GM12892 (cell line): ENCODE measurements around the gene MAGED1.

Experiments used
- POLR2A ChIP-seq: IDR thresholded peaks from 2 replicates; pipeline ENCODE4 v1.6.1; 2011; ENCODE audit warnings: low read depth, low read length, control low read depth
- POLR2AphosphoS5 ChIP-seq: IDR thresholded peaks from 2 replicates; pipeline ENCODE4 v1.6.1; 2011; ENCODE audit warnings: low read depth, low read length, control low read depth

- TF ChIP-seq POLR2A (no peak), POLR2AphosphoS5 (no peak)
Observed at GRCh38 chrX:51896626-51897025, 3.2 kb downstream of the MAGED1 start.
